Endothelial cell of hepatic sinusoid (primary cell): Measurements from ENCODE around the gene FGF12.

Source experiments
- in situ Hi-C: cut with HindIII; loops from 2 replicates; pipeline ENCODE4 v1.10.0; 2017; ENCODE audit warnings: low sequenced_read_pairs

The FGF12 gene

DNA sequence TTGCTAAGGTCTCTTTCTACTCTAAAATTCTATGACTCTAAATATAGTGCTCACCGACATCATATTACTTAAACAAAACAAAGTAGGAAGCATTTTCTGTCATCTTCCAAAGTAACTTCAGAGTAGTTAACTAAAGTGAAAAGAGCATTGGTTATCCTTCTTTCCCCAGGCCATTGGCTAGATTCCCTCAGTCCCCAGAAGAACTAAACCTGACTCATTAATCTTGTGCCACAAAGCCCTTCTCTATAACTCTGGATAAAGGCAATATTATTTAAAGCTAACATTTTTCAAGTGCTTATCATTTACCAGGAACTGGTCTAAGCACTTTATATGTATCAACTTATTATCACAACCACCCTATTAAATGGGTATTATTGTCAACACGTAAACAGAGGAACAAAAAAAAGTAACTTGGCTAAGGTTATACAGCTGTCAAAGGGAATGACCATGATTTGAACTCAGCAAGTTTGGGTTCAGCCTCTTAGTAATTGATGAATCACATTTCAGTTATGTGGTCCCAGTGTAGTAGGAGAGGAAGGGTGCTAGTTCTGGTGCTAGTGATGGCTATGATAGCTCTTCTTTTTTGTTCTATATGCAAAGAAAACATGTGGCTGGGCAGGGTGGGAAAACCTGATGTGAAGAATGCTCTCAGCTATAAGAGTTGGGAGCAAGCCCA is 304.9 kb downstream of the FGF12 start:
- in situ Hi-C loops, result no loop called here

DNA sequence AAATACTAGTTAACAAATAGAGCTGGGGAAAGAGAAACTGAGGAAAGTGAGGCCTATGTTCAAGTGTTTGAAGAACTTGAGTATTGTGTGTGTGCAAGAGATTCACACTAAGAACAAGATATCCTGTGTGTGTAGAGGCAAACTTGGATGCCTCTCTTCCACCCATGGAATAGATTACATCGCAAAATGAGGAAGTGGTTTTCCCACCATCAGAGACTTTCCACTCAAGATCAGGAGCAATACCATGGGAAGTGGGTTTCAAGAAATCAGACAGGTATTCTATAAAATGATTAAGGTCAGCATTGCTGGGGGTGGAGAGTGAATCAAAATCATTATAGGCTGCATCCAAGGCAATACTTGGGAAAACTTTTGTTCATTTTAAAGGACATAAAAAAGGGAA is 308.0 kb downstream of the FGF12 start:
- in situ Hi-C loops, result no loop called here

DNA sequence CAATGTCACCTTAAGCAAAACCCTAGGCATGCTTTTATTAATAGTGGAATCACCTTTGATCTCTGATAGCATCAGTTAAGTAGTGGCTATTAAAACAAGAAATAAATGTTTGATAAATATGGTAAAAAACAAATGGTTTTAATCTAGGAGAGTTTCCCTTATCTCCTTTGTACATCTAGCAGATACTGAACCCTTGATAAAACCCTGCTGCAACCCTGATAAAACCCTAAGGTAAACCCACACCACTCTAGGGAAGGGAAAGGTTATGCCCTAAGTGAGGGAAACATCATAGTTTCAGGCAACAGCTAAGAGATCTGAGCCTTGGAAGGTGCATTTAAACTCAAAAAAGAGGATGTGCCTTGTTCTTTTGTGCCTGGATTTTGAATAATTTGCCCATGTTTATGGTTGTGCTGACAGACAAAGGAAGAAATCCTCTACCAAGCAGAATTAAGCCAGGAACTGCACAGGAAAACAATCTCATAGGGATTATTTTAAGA is 309.7 kb downstream of the FGF12 start:
- in situ Hi-C loops, result no loop called here

DNA sequence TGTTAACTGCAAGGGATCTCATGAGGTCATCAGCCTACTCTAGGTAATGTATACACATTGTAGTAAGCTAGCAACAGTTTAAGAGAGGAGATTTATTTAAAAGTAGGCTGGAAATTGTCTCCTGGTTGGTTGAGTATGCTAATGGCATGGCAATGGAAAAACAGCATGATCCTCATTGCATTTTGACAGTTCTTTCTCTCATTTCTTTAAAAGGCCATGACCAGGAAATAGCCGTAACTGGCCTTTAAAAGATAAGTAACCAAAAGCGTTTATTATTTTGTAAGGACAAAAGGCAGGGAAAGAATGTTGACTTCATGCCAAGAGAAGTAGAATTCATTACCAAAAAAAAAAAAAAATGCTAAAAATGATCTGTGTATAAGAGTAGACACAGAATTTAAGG is 310.3 kb downstream of the FGF12 start:
- in situ Hi-C loops, result no loop called here

DNA sequence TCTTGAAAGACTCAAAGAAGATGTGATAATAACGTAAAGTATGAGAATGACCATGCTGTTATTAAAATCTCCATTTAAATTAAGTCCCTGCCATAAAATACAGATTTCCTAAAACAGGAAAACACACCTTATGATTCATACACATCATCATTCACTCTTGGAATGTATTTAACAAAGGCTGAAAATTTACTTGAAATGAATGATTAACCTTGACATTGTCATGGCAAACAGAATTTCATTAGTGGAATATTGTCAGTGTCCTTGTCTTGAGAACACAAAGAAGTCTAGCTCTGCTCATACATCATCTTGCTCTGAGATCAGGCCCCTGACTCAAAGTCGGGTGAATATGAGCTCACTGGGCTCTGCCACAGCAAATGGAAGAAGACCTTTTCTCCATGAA is 313.9 kb downstream of the FGF12 start:
- in situ Hi-C loops, result no loop called here

DNA sequence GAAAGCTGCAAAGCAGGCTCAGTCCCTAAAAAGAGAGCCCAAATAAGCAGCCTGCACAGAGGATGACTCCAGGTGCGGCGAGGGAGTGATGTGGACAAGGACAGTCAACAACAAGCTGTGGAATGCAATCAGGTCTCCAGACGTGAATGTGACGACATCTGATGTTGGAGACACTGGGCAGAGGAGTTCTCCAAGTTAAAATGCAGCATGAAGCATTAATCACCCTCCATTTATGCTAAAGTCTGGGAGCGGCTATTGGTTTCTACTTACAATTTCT is 316.7 kb downstream of the FGF12 start:
- in situ Hi-C loops, result no loop called here

DNA sequence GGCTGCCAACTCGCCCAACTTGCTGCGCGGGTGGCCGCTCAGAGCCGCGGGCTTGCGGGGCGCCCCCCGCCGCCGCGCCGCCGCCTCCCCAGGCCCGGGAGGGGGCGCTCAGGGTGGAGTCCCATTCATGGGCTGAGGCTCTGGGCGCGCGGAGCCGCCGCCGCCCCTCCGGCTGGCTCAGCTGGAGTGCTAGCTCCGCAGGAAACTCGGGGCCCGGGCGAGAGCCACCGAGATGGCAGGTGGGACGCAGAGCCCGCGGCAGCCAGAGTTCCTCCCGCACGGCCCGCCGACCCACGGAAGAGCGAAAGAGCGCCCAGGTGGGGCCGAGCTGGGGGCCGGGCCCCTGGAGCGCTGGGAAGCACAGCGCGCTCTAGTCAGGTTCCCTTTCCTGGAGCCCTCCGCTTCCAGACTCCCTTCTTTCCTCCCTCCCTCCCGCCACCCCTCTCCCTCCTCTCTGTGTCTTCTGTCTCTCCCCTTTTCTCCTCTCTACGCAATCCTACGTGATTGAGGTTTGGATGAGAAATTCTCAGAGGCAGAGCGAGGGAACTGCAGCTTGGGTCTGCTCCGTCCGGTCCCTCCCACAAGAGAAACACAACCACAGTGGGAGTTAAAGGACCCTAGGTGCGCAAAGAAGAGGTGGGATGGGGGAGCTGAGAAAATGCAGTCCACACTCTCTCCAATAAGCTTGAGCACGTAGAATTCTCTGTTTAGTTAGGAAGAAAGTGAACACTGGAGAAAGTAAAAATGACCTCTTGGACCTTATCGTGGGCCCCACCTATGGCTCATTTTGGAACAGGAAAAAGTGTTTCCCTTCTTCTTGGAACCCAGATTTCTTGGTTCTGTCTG is 317.3 kb downstream of the FGF12 start:
- in situ Hi-C loops, result no loop called here

DNA sequence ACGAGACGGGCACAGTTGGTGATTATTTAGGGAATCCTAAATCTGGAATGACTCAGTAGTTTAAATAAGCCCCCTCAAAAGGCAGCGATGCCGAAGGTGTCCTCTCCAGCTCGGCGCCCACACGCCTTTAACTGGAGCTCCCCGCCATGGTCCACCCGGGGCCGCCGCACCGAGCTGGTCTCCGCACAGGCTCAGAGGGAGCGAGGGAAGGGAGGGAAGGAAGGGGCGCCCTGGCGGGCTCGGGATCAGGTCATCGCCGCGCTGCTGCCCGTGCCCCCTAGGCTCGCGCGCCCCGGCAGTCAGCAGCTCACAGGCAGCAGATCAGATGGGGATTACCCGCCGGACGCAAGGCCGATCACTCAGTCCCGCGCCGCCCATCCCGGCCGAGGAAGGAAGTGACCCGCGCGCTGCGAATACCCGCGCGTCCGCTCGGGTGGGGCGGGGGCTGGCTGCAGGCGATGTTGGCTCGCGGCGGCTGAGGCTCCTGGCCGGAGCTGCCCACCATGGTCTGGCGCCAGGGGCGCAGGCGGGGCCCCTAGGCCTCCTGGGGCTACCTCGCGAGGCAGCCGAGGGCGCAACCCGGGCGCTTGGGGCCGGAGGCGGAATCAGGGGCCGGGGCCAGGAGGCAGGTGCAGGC is 318.0 kb downstream of the FGF12 start:
- in situ Hi-C loops, result no loop called here

DNA sequence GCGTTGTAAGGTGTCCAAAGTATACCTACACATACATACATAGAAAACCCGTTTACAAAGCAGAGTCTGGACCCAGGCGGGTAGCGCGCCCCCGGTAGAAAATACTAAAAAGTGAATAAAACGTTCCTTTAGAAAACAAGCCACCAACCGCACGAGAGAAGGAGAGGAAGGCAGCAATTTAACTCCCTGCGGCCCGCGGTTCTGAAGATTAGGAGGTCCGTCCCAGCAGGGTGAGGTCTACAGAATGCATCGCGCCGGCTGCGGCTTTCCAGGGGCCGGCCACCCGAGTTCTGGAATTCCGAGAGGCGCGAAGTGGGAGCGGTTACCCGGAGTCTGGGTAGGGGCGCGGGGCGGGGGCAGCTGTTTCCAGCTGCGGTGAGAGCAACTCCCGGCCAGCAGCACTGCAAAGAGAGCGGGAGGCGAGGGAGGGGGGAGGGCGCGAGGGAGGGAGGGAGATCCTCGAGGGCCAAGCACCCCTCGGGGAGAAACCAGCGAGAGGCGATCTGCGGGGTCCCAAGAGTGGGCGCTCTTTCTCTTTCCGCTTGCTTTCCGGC is 318.6 kb downstream of the FGF12 start:
- in situ Hi-C loops, result no loop called here

DNA sequence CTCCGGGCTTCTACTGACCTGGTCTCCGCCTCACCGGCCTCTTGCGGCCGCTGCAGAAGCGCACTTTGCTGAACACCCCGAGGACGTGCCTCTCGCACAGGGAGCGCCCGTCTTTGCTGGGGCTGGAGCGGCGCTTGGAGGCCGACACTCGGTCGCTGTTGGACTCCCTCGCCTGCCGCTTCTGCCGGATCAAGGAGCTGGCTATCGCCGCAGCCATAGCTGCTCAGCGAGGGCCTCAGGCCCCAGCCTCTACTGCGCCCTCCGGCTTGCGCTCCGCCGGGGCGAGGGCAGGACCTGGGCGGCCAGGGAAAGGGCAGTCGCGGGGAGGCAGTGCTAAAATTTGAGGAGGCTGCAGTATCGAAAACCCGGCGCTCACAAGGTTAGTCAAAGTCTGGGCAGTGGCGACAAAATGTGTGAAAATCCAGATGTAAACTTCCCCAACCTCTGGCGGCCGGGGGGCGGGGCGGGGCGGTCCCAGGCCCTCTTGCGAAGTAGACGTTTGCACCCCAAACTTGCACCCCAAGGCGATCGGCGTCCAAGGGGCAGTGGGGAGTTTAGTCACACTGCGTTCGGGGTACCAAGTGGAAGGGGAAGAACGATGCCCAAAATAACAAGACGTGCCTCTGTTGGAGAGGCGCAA is 319.2 kb downstream of the FGF12 start:
- in situ Hi-C loops, result no loop called here

DNA sequence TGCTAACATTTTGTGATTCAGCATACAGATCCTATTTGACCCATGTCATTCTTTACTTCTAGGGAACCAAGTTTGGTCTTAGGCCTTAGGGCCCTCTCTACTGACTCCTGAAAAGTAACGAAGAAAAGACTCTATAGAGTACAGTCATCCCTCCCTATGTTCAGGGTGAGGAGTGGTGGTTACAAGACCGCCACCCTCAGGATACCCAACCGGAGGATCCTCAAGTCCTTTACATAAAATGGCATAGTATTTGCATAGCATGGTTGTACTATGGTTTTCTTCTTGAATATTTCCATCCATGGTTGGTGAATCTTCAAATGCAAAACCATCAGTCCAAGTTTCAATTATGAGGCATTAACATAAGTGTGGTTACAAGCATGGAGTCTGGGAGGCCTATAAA is 327.6 kb downstream of the FGF12 start:
- in situ Hi-C loops, result no loop called here

DNA sequence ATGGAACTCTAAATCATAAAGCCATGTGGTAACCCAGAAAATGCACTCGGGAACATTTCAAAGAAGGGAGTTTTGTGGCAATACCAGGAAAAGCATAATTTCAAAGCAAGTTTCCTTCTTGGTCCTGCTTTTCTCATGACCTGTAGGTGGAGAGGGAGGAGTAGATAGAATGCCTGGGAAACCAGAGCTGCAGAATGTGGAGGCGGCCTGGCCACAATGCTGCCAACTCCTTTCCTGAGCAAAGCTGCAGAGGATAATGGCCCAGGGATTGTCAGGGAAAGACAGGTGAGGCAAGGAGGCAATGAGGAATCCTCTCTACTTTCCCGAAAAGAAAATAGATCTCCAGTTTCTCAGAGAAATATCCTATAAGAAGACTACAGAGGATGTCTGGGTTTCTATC is 330.3 kb downstream of the FGF12 start:
- in situ Hi-C loops, result no loop called here

DNA sequence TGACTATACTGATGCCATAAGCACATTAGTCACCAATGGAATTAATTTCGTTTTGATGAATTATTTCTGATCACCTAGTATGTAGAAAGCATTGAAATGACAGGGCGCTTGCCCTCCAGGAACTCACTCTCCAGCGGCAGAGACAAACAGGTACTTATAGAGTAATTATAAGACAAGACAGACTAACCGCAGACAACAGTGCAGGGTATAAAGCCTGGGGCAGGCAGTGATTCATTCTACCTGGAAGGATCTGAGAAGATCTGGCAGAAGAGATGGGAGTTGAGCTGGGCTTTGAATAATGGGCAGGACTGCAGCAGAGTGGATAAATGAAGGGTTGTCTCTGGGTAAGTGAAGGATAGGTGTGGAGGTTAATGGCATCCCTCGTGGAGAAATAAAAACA is 331.8 kb downstream of the FGF12 start:
- in situ Hi-C loops, result no loop called here

DNA sequence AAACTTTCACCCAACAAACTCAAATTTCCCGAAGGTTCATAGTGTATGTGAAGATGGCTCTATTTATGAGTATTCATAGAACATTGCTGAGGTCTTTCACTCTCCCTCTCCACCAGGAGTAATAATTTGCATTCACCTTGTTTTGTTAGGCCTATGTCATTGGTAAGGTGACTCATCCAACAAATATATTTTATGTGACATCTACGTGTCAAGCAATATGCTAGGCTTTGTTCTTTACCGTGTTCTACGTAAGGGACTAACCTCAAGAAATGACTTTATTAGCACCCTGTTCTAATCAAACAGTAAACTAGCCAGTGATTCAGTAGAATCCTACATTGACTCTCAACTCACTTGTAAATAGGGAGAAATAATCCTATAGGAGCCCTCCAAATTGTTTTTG is 334.4 kb downstream of the FGF12 start:
- in situ Hi-C loops, result no loop called here

DNA sequence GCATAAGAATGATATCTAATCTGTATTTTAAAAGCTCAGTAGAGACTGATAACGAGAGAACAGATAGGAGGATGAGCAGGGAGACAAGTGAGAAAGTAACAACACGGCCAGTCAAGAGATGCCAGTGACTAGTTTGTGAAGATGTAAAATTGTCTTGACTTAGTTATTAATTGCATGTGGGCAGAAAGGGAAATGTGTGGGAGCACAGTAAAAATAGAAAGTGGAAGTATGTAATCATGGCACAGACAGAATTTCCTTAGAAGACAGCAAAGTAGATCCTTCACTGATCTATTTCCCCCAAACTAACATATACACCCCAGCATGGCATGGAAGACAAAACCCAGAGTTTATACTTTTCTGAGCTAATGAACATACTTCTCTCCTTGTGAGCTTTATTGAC is 344.5 kb downstream of the FGF12 start:
- in situ Hi-C loops, result no loop called here

DNA sequence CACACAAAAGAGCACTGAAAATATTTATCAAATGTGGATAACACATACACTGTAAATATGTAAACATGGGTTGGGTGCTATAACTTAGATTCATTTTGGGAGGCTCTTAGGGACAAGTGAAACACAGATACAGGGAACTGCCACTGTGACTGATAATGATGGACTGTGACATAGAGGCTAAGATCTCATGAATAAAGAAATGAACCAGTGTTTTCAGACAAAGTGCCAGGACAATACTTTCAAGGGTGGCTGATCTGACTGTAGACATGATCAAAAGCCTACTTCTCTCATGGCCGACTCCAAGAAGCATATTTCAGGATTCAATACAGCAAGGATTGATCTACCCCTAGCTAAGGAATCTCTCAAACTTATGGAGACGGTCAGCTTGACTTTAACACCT is 353.8 kb downstream of the FGF12 start:
- in situ Hi-C loops, result no loop called here

DNA sequence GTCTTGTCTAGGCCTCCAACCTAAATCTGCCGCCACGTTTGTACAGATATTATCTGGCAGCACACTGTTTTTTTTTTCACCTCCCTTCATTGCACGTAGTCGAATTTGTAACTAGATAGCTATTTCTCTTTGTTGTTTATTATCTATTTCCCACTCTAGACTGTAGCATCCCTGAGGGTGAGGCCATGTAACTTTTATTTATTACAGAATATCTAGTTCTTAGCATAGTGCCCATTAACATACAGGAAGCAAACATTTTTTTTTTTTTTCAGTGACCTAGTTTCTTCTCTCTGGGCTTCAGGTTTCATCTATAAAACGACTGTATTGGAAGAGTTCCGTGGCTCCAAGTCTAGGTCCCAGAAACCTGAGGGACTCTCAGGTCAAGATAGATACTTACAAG is 354.3 kb downstream of the FGF12 start:
- in situ Hi-C loops, result no loop called here

DNA sequence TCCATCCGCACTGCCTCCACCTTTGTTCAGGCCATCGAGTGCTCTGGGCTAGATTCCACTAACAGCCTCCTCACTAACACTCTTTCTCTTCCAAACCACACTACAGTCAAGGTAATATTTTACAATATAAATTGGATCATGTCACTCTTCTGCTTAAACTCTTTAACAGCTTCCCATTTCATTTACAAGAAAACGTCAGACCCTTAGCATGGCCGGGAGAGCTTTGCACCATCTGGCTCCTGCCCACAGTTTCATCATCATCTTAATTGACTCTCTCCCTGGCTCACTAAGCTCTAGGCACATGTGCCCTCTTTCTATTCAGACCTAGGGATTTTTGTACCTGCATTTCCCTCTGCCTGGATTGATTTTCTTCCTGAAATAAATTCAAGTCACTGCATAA is 354.7 kb downstream of the FGF12 start:
- in situ Hi-C loops, result no loop called here

DNA sequence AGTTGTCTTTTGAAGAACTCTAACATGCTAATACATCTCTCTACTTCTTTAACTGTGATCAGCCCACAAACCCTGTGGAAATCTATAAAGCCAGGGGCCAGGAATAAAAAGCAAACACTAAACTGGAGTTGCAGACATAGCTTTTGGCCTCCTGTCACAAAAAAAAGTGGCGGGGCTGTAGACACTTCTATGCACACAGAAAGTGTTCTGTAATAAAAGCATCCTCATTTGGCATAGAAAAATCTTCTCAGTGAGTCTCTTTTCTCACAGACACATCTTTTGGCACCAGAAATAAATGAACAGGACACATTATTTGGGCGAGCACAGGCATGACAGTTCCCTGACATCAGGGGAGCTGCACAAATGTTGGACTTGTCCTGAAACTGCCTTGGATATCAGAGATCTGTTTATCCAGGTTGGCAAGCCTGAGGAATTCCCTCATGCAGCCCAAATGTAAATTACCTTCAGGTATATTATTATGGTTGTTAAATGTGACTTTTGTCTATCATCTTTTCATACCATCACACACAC is 355.4 kb downstream of the FGF12 start:
- in situ Hi-C loops, result no loop called here

DNA sequence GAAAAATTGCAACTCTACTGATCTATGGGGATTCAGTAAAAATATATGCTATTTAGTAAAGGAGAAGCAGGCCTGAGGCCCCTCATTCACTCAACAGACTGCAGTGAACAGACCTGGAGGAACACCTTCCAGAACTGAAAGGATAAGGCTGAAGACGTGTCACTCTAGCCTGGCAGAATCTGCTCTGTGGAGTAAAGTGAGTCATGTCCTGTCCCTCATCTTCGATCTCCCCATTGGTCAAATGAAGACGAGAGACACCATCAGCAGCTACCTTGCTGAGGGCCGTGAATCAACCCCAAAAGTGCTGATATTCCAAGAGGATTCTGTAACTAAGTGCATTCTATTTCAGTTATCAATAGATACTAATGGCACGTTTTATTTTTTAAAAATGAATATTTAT is 359.7 kb downstream of the FGF12 start:
- in situ Hi-C loops, result no loop called here

DNA sequence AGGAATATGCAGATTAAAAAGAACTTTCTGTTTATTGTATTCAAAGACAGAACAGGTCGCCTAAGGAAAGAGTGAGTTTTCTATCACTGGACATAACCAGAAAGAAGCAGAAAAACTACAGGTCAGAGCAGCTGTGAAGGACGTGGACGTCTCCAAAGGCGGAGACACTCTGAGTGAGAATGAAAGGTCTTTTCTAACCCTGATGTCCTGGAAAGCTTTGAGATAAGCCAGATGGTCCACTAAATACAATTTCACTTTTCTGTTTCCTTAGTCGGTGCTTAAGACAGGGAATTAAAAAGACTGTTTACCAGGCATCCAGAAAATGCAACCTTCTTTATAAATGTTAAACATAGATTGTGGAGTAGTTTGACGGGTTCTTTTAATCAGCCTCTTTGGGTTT is 360.4 kb downstream of the FGF12 start:
- in situ Hi-C loops, result no loop called here
